Activated naive CD8-positive, alpha-beta T cell treated with anti-CD3 and anti-CD28 coated beads, Interleukin-2, amount 50 U/mL, for 16 hours (primary cell): Measurements from ENCODE around the gene PIMREG.

Source experiments
- DNase-seq: peaks from one replicate; pipeline ENCODE4 v3.0.0-alpha.2; 2020; ENCODE audit warnings: low read depth, low spot score

PIMREG gene

DNA sequence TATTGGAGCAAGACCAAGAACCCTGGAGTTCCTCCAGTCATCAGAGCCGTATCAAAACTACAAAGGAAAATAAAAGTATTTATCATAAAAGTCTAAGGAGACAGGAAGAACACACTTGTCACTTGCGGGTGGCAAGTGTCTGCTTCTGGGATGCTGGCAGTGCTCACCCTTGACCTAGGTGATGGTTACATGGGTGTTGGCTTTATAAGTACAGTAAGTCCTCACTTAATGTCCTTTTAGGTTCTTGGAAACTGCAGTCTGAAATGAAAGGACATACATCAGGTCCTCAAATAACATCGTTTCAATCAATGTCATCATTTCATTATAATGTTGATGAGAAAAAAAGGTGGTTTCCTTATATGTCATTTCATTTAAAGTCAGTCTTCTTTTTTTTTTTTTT, 6.3 kb upstream of the PIMREG start:
- DNase-seq = no peak

DNA sequence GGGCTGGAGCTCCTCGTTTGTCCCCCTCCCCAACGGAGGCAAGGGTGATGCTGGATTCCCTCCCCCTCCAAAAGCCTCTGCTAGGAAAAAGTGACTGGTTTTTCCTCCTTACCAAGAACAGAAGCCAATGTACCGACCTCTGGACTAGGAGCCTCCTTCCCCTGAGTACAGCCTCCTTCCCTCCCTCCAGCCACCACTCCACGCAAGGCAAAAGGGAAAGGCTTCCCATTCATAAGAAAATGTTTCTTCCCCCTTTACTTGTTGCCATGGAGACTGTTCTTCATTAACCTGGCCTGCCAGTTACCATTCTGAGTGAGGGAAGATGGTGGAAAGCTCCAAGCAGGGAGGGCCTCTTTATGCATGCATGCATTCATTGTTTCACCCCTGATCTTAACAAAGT, 4.3 kb upstream of the PIMREG start:
- no peak for DNase-seq

- no peak for DNase-seq
Observed at GRCh38 chr17:6442775-6443174, 1.5 kb upstream of the PIMREG start.

GRCh38 chr17:6444571-6445335, 498 bp downstream of the PIMREG start:
- DNase-seq = no peak

- DNase-seq = no peak
Observed at GRCh38 chr17:6446516-6447100, 2.4 kb downstream of the PIMREG start.

GRCh38 chr17:6448473-6448872, 4.2 kb downstream of the PIMREG start:
- no peak for DNase-seq

DNA sequence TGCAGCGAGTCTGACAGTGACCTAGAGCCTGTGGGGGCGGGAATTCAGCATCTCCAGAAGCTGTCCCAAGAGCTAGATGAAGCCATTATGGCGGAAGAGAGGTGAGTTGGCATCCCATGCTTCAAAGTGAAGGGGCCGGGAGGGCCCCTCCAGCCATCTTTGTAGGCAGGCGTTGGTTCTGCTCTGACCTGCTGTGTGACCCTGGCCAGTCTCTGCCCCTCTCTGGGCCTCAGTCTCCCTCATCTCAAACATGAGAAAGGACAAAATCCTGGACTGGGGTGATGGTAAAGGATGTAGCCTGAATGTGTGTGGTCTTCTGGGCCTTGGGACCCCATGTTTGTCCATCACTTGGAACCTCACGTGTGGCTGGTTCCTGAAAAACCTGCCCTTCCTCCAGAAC, 5.1 kb downstream of the PIMREG start:
- no peak for DNase-seq

GRCh38 chr17:6450926-6451832, 6.9 kb downstream of the PIMREG start:
- DNase-seq = no peak

- no peak for DNase-seq
Observed at GRCh38 chr17:6452471-6453266, 8.4 kb downstream of the PIMREG start.

- no peak for DNase-seq
Observed at GRCh38 chr17:6453279-6454024, 9.2 kb downstream of the PIMREG start.

DNA sequence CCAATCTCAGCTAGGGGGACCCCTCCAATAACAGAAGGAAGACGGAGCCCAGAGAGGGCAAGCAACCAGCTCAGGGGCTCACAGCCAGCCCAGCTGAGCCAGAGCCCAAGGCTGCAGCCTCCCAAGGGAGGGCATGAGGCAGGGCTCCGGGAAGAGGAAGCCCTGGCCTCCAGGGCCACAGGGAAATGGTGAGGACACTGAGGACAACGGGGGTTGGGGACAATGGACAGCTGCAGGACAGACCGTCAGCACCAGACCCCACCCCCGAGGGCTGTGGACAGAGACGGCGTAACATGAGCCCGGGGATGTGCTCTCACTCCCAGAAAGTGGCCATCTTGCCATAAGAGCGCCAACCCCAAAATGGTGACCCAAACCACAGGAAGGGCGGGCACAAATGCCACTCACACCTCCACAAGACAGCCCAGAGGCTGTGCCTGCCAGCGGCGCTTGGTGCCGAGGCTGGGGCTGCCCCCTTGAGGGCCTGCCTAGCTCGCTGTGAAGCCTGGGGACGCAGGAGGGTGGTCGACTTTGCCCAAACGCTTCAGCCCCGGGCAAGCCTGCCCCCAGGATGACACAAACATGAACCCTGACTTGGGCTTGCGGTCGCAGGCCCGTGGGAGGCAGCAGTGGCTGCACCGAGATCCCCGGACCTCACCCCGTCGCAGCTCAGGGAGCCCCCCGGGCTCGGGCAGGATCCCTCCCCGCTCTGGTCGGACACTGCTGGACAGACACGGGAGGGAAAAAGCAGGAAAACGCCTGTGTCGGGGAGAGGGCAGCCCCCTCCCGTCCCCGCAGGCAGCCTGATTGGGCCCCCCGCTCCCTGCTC, 10.5 kb downstream of the PIMREG start:
- DNase-seq = no peak

GRCh38 chr17:6455321-6455705, 11.1 kb downstream of the PIMREG start:
- DNase-seq = no peak

- DNase-seq = no peak
Observed at GRCh38 chr17:6456321-6456720, 12.1 kb downstream of the PIMREG start.

- DNase-seq = no peak
Observed at GRCh38 chr17:6456914-6457687, 12.8 kb downstream of the PIMREG start.

DNA sequence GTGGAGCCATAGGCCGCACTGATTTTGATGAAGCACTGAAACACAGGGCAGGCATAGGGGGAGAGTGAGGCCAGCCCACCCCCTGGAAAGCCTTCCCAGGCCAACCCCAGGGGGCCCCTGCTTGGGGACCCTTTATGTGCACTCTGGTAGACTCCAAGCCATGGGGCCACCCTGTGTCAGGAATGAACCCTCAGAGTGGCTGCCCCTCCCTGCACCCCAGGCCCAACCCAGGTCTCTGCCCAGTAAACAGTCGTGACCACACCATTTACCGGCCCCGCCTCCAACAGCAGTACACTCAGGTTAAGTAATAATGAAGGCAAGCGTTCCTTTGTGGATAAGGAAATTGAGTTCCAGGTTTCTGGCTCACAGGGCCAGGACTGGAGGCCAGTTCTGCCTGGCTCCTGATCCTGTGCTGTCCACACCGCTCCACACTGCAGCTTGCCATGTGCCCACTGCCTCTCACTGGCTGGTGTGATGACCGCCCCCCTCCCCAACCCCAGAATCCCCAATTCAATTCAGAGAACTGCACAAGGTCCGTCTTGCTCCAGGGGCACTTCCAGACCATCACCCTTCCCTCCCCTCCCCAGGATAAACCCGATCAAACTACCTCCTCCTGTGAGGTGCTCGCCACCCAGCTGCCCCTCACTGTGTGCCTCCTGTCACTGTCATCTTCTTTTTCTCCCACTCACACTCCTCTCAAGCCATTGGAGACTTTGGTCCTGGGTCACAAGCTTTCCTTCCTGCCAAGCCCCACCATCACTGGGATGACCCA, 13.6 kb downstream of the PIMREG start:
- no peak for DNase-seq

DNA sequence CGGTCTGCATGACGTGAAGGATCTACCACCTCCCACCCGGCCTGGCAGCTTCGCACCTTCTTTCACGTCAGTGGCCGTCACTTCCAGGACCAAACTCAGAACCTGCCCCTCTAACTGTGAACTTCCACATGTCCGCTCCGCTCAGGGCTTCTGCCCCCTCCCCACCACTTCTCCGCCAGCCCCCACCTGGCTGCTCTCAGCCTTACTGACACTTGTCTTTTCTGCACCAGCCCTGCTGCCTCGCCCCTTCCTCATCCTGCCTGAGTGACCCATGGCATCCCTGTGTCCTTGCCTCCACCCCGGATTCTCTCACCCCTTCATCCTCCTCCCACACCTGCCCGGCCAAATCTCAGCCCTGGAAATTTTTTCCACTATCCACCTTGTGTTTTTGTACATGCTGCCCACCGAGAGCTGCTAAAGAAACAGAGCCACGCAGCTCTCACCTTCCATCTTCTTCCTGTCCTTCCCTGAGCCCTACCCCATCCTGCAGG, 14.2 kb downstream of the PIMREG start:
- no peak for DNase-seq

- no peak for DNase-seq
Observed at GRCh38 chr17:6460531-6461161, 16.4 kb downstream of the PIMREG start.

DNA sequence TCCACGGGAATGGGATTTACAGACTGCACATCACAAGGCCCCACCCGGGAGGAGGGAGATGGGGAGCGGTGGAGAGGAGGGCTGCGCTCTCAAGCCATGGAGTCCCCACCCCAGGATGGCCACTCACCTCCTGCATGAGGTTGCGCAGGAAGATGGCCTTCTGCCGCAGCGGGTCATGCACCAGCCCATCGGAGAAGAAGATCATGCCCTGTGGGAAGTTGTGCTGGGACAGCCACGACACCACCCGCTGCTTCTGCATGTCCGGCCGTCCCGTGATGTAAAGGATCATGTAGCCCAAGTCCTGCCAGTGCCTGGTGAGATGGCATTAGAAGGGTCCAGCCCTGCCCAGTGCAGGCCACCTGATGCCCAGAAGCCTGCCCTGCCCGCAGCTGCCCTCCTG, 17.0 kb downstream of the PIMREG start:
- no peak for DNase-seq
